Tibial nerve (tissue), 4 donors: ENCODE data around the gene EGLN3. TPM values are rescaled to one million over a fixed set of nuclear protein-coding genes. Genes with fewer than 3 reads are reported as not detected.

Experiments
- DNase-seq, 2 donors: peaks; one replicate each; pipeline ENCODE4 v3.0.0-alpha.2; 2019; ENCODE audit warnings: low spot score in 2 of 2
- H3K27ac ChIP-seq, 4 donors: fragments of 200-600 bp; sonication (generic) in 3 of 4; one replicate each; pipeline ENCODE4 v1.5.1; 2017 to 2019; ENCODE audit warnings: mild to moderate bottlenecking in 1 of 4
- H3K27me3 ChIP-seq, 2 donors: fragments of 200-600 bp; sonication (generic) in 1 of 2; one replicate each; pipeline versions ENCODE4 v1.5.1 to v1.6.0; 2017 to 2019
- H3K36me3 ChIP-seq, 3 donors: fragments of 200-600 bp; sonication (generic); one replicate each; pipeline ENCODE4 v1.5.1; 2018 to 2019
- H3K4me1 ChIP-seq, 4 donors: fragments of 200-600 bp; sonication (generic) in 3 of 4; one replicate each; pipeline ENCODE4 v1.5.1; 2017 to 2019
- H3K4me3 ChIP-seq, 4 donors: fragments of 200-600 bp; sonication (generic) in 3 of 4; one replicate each; pipeline ENCODE4 v1.5.1; 2017 to 2019; ENCODE audit warnings: mild to moderate bottlenecking in 1 of 4, moderate library complexity in 1 of 4
- H3K9me3 ChIP-seq, 4 donors: fragments of 200-600 bp; sonication (generic) in 3 of 4; one replicate each; pipeline ENCODE4 v1.5.1; 2017 to 2019
- CTCF ChIP-seq, 5 experiments: fragments of 200-600 bp in 3 of 5; fragments of 450-650 bp in 2 of 5; sonication (generic) in 3 of 5; IDR thresholded peaks; one replicate each; pipeline ENCODE4 v1.5.1; 2016 to 2019; ENCODE audit warnings: antibody characterized with exemption in 5 of 5, mild to moderate bottlenecking in 3 of 5, moderate library complexity in 2 of 5
- EP300 ChIP-seq, 2 donors: sonication (generic); formaldehyde crosslinking; IDR thresholded peaks; one replicate each; pipeline ENCODE4 v1.6.1; 2017; ENCODE audit warnings: antibody characterized with exemption in 2 of 2, mild to moderate bottlenecking in 1 of 2
- POLR2A ChIP-seq, 2 donors: fragments of 450-650 bp; IDR thresholded peaks; one replicate each; pipeline ENCODE4 v1.6.1; 2017; ENCODE audit warnings: antibody characterized with exemption in 2 of 2, mild to moderate bottlenecking in 2 of 2, moderate library complexity in 2 of 2
- WGBS, 2 donors: methylation state at CpG; one replicate each; pipeline ENCODE4 v1.1.5; 2018; 5-methylcytosine and 5-hydroxymethylcytosine counted together
- total RNA-seq, 4 donors: library from RNA; depleted of rRNA; stranded (reverse); fragments of >200 nt; gene quantifications; one replicate each; pipeline ENCODE4 v1.1.0, GENCODE V29; 2016

The EGLN3 gene
- total RNA-seq, 4 donors from 2014 or later: 6.9 to 9.2 (median 7.9) TPM

GRCh38 chr14:33936391-33936790 lies 14.5 kb downstream of the EGLN3 start:
- Histone ChIP-seq H3K9me3 (no peaks in the 10 kb centered on the region), H3K4me1 (peaks cover 0 to 8% (median 0%) of the 10 kb centered on the region in 4 donors), H3K4me3 (no peak overlapping the region), H3K36me3 (no peaks in the 10 kb centered on the region), H3K27me3 (no peaks in the 10 kb centered on the region), H3K27ac (no peak overlapping the region)
- TF ChIP-seq POLR2A (IDR thresholded peaks at IDR 0.05) (no peak), EP300 (IDR thresholded peaks at IDR 0.05) (no peak), CTCF (IDR thresholded peaks at IDR 0.05) (no peak)
- no peak for DNase-seq
- WGBS, 2 donors: 59 to 64% methylated on average over 2 of the region's 2 CpGs

GRCh38 chr14:33934938-33935337 lies 15.9 kb downstream of the EGLN3 start:
- Histone ChIP-seq H3K4me3 (no peak overlapping the region), H3K27me3 (no peaks in the 10 kb centered on the region), H3K27ac (no peak overlapping the region), H3K9me3 (no peaks in the 10 kb centered on the region), H3K4me1 (peaks cover 0 to 8% (median 0%) of the 10 kb centered on the region in 4 donors), H3K36me3 (no peaks in the 10 kb centered on the region)
- WGBS, 2 donors: 83 to 93% methylated on average over 5 of the region's 5 CpGs
- TF ChIP-seq EP300 (IDR thresholded peaks at IDR 0.05) (no peak), POLR2A (IDR thresholded peaks at IDR 0.05) (no peak), CTCF (IDR thresholded peaks at IDR 0.05) (no peak)
- DNase-seq: no peak

- H3K4me1 ChIP-seq: peaks cover 0 to 8% (median 0%) of the 10 kb centered on the region in 4 donors
Observed at GRCh38 chr14:33934043-33934750, 16.7 kb downstream of the EGLN3 start.

GRCh38 chr14:33933386-33933933 lies 17.4 kb downstream of the EGLN3 start:
- Histone ChIP-seq H3K4me3 (no peak overlapping the region), H3K36me3 (no peaks in the 10 kb centered on the region), H3K27me3 (no peaks in the 10 kb centered on the region), H3K27ac (no peak overlapping the region), H3K4me1 (peaks cover 0 to 3% (median 0%) of the 10 kb centered on the region in 4 donors), H3K9me3 (no peaks in the 10 kb centered on the region)
- no peak for DNase-seq
- TF ChIP-seq POLR2A (IDR thresholded peaks at IDR 0.05): no peak
- no peak for TF ChIP-seq EP300 (IDR thresholded peaks at IDR 0.05)
- no peak for TF ChIP-seq CTCF (IDR thresholded peaks at IDR 0.05)
- 33 to 39% methylated on average over 8 of the region's 8 CpGs for WGBS, 2 donors

More at GRCh38 chr14:33934043-33934750, 16.7 kb downstream of the EGLN3 start:
- WGBS, 2 donors: 80 to 86% methylated on average over 7 of the region's 7 CpGs
- Histone ChIP-seq H3K36me3 (no peaks in the 10 kb centered on the region), H3K9me3 (no peaks in the 10 kb centered on the region), H3K27me3 (no peaks in the 10 kb centered on the region), H3K27ac (no peak overlapping the region), H3K4me3 (no peak overlapping the region)
- TF ChIP-seq CTCF (IDR thresholded peaks at IDR 0.05) (no peak), EP300 (IDR thresholded peaks at IDR 0.05) (no peak), POLR2A (IDR thresholded peaks at IDR 0.05) (no peak)
- DNase-seq: no peak

- Histone ChIP-seq H3K4me3 (no peak overlapping the region), H3K9me3 (no peaks in the 10 kb centered on the region), H3K27ac (no peak overlapping the region), H3K27me3 (no peaks in the 10 kb centered on the region), H3K4me1 (no peaks in the 10 kb centered on the region), H3K36me3 (no peaks in the 10 kb centered on the region)
- no peak for DNase-seq
- TF ChIP-seq EP300 (IDR thresholded peaks at IDR 0.05) (no peak), CTCF (IDR thresholded peaks at IDR 0.05) (no peak)
- 76 to 78% methylated on average over 4 of the region's 4 CpGs for WGBS, 2 donors
Observed at GRCh38 chr14:33932576-33933345, 18.1 kb downstream of the EGLN3 start.
